IPS-20b (cell line): ENCODE measurements around the gene PARD6A.

Experiments
- H3K27ac ChIP-seq: one replicate; pipeline ENCODE4 v1.5.1; 2013; ENCODE audit warnings: low read length
- H3K27me3 ChIP-seq: 2 replicates; pipeline ENCODE4 v1.6.1; 2013; ENCODE audit warnings: mild to moderate bottlenecking, low read length, inconsistent platforms; ENCODE audit not compliant: insufficient read depth
- H3K36me3 ChIP-seq: 2 replicates; pipeline ENCODE4 v1.6.1; 2013; ENCODE audit warnings: low read depth, mild to moderate bottlenecking, inconsistent platforms, low read length, moderate library complexity; ENCODE audit not compliant: insufficient read depth
- H3K4me1 ChIP-seq: 2 replicates; pipeline ENCODE4 v1.6.1; 2013; ENCODE audit warnings: mild to moderate bottlenecking, control low read depth, inconsistent platforms, low read length, moderate library complexity; ENCODE audit not compliant: insufficient read depth
- H3K4me3 ChIP-seq: 2 replicates; pipeline ENCODE4 v1.5.1; 2013; ENCODE audit warnings: mild to moderate bottlenecking, low read length, inconsistent platforms
- H3K9ac ChIP-seq: 2 replicates; pipeline ENCODE4 v1.6.1; 2013; ENCODE audit warnings: low read depth, mild to moderate bottlenecking, inconsistent platforms, low read length, moderate library complexity
- H3K9me3 ChIP-seq: 2 replicates; pipeline ENCODE4 v1.6.1; 2013; ENCODE audit warnings: mild to moderate bottlenecking, low read depth, low read length, inconsistent platforms; ENCODE audit not compliant: insufficient read depth

The PARD6A gene

DNA sequence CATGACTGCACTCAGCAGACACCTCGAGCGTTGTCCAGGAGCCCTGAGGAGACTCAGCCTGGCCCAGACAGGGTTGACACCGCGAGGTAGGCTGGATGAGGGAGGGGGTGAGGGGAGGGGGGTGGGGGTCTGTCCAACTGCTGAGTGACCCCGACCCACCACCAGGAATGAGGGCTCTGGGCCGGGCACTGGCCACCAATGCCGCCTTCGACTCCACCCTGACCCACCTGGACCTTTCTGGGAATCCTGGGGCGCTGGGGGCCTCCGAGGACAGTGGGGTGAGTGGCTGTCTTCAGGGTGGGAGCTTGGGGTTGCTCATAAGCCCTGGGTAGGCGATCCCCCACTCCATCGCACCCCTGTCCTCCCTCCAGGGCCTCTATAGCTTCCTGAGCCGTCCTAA lies 13.1 kb upstream of the PARD6A start:
- no peak overlapping the region for H3K9ac ChIP-seq
- no peaks in the 10 kb centered on the region; the same call in 1 of the 2 replicates for H3K4me1 ChIP-seq
- H3K27ac ChIP-seq, result no peak overlapping the region
- no peaks in the 10 kb centered on the region for H3K9me3 ChIP-seq
- H3K36me3 ChIP-seq, result no peaks in the 10 kb centered on the region
- no peak overlapping the region for H3K4me3 ChIP-seq
- H3K27me3 ChIP-seq, result peaks cover 80% of the 10 kb centered on the region

DNA sequence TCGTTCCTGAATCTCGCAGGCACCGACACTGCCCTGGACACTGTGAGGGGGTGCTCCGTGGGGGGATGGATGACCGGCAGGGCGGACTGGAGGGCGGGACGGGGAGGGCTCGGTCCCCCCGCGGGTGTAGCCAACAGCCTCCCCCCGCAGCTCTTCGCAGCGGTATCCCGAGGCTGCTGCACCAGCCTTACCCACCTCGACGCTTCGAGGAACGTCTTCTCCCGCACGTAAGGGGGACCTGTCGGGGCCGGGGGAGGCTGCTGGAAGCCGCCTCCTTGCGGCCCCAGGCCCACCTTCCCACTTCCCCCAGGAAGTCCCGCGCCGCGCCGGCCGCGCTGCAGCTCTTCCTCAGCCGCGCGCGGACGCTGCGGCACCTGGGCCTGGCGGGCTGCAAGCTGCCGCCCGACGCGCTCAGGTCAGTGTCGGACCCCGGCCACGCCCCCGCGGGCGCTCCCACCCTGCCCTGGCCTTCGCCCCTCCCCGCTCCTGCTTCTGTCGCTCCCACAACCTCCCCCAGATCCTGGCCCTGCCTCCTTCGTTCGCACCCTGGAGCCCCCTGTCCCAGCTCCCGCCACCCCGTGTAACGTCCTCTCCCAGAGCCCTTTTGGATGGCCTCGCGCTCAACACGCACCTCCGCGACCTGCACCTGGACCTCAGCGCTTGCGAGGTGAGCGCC lies 12.5 kb upstream of the PARD6A start:
- Histone ChIP-seq H3K27me3 (peaks cover 82% of the 10 kb centered on the region), H3K9me3 (no peaks in the 10 kb centered on the region), H3K9ac (no peak overlapping the region), H3K36me3 (no peaks in the 10 kb centered on the region), H3K4me1 (no peaks in the 10 kb centered on the region; the same call in 1 of the 2 replicates), H3K27ac (no peak overlapping the region), H3K4me3 (no peak overlapping the region)

DNA sequence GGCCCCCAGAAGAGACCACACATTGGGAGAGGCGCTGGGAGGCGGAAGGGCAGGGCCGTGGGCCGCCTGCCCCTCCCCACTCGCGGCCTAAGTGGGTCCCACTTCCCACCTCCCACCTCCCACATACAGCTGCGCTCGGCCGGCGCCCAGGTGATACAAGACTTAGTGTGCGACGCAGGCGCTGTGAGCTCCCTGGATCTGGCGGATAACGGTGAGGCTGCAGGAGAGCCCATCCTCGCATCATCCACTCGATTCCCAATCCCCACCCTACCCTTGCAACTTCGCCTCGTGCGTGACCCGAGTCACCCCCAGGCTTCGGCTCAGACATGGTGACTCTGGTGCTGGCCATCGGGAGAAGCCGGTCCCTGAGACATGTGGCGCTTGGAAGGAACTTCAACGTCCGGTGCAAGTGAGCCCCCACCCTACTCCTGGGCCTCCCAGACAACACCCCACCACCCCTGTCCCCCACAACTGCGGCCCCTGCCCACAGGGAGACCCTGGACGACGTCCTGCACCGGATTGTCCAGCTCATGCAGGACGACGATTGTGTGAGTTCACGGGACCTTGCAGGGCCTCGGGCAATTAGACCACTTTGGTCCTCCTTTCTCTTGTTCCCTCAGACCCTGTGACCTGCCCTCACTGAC lies 11.9 kb upstream of the PARD6A start:
- peaks cover 86% of the 10 kb centered on the region for H3K27me3 ChIP-seq
- no peaks in the 10 kb centered on the region for H3K9me3 ChIP-seq
- no peak overlapping the region for H3K4me3 ChIP-seq
- no peaks in the 10 kb centered on the region; the same call in 1 of the 2 replicates for H3K4me1 ChIP-seq
- H3K27ac ChIP-seq, result no peak overlapping the region
- no peak overlapping the region for H3K9ac ChIP-seq
- H3K36me3 ChIP-seq, result no peaks in the 10 kb centered on the region

DNA sequence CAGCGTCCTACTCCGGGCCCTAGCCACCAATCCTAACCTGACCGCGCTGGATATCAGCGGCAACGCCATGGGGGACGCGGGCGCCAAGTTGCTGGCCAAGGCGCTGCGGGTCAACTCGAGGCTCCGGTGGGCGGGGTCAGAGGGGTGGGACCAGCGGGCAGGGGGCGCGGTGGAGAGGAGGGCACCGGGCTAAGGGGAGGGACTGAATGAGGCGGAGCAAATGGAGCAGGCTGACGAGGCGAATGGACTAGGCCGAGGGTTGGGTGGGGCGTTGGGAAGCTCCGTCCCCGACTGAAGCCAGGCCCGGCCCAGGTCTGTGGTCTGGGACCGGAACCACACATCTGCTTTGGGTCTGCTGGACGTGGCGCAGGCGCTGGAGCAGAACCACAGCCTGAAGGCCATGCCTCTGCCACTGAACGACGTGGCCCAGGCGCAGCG lies 11.2 kb upstream of the PARD6A start:
- Histone ChIP-seq H3K4me3 (no peak overlapping the region), H3K27me3 (peaks cover 86% of the 10 kb centered on the region), H3K4me1 (no peaks in the 10 kb centered on the region; the same call in 1 of the 2 replicates), H3K9ac (no peak overlapping the region), H3K27ac (no peak overlapping the region), H3K36me3 (no peaks in the 10 kb centered on the region), H3K9me3 (no peaks in the 10 kb centered on the region)

DNA sequence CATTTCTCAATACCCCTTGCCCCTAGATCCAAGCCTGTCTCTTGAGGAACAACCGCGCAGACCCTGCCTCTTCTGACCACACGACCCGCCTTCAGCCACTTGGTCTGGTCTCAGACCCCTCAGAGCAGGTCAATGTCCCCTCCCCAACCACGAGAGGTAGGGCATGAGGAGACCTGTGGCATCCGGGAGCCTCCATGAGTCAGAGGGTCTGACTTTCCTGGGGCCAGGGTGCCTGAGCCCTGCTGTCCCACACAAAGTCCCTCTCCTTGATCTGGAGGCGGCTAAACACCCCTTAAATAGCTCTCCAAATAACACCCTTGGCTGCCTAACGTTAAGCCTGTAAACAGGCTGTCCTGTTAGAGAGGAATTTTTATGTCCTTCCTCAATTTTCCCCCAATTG lies 10.7 kb upstream of the PARD6A start:
- H3K9me3 ChIP-seq, result no peaks in the 10 kb centered on the region
- H3K27ac ChIP-seq, result no peak overlapping the region
- H3K27me3 ChIP-seq, result peaks cover 90% of the 10 kb centered on the region
- H3K4me3 ChIP-seq, result no peak overlapping the region
- H3K9ac ChIP-seq, result no peak overlapping the region
- no peaks in the 10 kb centered on the region; the same call in 1 of the 2 replicates for H3K4me1 ChIP-seq
- H3K36me3 ChIP-seq, result no peaks in the 10 kb centered on the region

DNA sequence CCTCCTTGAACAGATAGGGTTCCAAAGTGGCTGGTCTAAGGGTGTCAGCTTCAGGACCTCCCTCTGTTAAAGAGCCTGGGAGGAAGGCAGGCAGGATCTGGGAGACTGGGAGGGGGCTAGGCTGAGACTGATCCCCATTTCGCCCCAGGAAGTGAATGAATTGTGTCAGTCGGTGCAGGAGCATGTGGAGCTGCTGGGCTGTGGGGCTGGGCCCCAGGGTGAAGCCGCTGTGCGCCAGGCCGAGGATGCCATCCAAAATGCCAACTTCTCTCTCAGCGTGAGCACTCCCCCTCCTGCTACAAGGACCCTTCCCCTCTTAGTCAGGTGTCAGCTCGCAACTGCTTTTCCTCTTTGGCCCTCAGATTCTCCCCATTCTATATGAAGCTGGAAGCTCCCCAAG lies 9.7 kb upstream of the PARD6A start:
- H3K4me3 ChIP-seq, result no peak overlapping the region
- H3K4me1 ChIP-seq, result no peaks in the 10 kb centered on the region
- peaks cover 84% of the 10 kb centered on the region for H3K27me3 ChIP-seq
- H3K9me3 ChIP-seq, result no peaks in the 10 kb centered on the region
- H3K36me3 ChIP-seq, result no peaks in the 10 kb centered on the region
- H3K9ac ChIP-seq, result no peak overlapping the region
- no peak overlapping the region for H3K27ac ChIP-seq

DNA sequence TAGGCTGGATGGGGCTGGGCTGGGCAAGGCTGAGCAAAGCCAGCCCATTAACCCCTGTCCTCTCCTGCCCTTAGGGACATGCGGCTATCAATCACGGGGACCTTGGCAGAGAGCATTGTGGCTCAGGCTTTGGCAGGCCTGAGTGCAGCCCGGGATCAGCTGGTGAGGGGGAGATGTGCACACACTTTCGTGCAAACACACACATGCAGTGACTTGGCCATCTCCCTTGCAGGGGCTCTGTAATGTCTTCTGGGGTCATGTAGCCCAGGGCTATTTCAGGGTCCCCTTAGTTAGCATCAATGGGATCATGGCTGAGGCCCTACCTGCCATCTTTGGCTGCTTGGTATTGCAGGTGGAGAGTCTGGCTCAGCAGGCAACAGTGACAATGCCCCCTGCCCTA lies 8.9 kb upstream of the PARD6A start:
- Histone ChIP-seq H3K27me3 (peaks cover 76% of the 10 kb centered on the region), H3K27ac (no peak overlapping the region), H3K36me3 (no peaks in the 10 kb centered on the region), H3K4me3 (no peak overlapping the region), H3K4me1 (no peaks in the 10 kb centered on the region), H3K9me3 (no peaks in the 10 kb centered on the region), H3K9ac (no peak overlapping the region)

DNA sequence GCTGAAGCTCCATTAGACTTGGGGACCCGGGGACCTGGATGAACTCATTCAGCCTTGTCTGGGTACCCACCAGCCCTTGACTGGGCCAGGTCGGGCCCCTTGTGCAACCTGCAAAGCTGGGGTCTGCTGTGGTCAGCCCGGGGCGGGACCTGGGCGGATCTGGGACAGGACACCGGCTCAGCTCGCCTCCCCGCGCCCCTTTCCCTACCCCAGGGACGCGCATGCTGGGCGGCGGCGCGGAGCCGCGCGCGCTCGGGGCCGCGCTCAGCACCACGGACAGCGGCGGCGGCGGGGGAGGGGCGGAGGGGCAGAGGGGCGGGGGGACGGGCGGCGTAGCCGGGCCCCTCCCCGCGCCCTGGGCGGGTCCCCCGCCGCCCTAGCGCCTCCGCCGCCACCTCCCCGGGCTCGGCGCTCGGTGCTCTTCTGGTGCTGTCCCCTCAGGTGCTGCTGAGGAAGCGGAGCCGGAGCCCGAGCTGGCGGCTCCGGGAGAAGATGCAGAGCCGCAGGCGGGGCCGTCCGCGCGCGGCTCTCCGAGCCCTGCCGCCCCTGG lies 8.1 kb upstream of the PARD6A start:
- no peak overlapping the region for H3K27ac ChIP-seq
- H3K9me3 ChIP-seq, result no peaks in the 10 kb centered on the region
- H3K9ac ChIP-seq, result no peak overlapping the region
- H3K27me3 ChIP-seq, result peaks cover 69% of the 10 kb centered on the region
- peak overlapping the region; percentile 60; the same call in 1 of the 2 replicates for H3K4me3 ChIP-seq
- H3K4me1 ChIP-seq, result no peaks in the 10 kb centered on the region
- 0 out of 2 replicates have a peak, but pooled peaks cover 2% of the 10 kb centered on the region for H3K36me3 ChIP-seq

DNA sequence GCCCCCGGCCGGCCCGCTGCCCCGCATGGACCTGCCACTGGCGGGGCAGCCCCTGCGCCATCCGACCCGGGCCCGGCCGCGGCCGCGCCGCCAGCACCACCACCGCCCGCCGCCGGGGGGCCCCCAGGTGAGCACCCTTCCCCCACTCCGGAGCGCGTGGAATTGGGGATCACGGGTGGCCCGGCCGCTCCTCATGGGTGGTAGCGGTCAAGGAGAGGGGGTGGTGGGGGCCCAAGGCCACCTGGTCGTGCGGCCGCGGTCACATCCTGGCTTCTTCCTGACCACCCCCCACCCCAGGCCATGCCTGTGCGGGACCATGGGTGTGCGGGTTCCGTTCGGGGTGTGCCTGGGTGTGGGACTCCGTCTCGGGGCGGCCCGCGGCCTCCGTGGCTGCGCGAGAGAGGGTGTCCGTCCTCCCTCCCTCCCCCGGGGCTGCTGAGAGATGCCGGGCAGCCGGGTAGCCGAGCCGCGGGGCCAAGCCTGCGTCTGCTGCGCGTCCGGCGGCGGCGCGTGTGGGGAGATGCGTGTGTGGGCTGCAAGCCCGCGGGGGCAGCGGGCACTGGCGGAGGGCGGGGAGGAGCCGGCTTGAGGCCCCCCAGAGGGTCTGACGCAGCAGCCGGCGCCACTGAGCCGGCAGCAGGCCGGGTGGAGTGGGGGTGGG lies 7.5 kb upstream of the PARD6A start:
- Histone ChIP-seq H3K36me3 (peaks cover 8% of the 10 kb centered on the region; the same call in 1 of the 2 replicates), H3K4me3 (peak overlapping the region; percentile 60), H3K9ac (no peak overlapping the region), H3K27ac (no peak overlapping the region), H3K27me3 (peaks cover 63% of the 10 kb centered on the region), H3K9me3 (no peaks in the 10 kb centered on the region), H3K4me1 (no peaks in the 10 kb centered on the region)

DNA sequence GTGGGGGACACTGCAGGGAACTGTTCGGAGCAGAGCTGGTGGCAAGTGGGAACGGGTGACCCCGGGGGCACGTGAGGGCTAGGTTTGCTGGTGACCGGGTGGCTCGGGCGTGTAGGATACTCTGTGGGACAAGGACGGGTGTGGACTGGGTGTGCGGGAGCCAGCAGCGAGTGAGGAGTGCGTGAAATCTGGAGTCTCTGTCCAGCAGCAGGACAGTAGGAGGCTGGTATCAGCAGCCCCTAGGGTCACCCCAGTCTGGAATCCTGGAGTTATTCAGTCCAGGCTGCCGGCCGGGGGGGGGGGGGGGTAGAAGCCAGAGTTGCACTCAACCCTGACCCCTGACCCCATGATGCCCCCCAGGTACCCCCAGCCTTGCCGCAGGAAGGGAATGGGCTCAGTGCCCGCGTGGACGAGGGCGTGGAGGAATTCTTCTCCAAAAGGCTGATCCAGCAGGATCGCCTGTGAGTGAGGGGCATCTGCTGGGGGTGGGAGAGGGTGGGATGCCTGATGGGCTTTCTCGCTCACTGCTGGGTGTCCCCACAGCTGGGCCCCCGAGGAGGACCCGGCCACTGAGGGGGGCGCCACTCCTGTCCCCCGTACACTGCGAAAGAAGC lies 6.9 kb upstream of the PARD6A start:
- Histone ChIP-seq H3K27ac (no peak overlapping the region), H3K27me3 (peaks cover 59% of the 10 kb centered on the region), H3K4me1 (no peaks in the 10 kb centered on the region), H3K36me3 (peaks cover 12% of the 10 kb centered on the region; the same call in 1 of the 2 replicates), H3K9ac (no peak overlapping the region), H3K4me3 (peak overlapping the region; percentile 60; the same call in 1 of the 2 replicates), H3K9me3 (no peaks in the 10 kb centered on the region)

DNA sequence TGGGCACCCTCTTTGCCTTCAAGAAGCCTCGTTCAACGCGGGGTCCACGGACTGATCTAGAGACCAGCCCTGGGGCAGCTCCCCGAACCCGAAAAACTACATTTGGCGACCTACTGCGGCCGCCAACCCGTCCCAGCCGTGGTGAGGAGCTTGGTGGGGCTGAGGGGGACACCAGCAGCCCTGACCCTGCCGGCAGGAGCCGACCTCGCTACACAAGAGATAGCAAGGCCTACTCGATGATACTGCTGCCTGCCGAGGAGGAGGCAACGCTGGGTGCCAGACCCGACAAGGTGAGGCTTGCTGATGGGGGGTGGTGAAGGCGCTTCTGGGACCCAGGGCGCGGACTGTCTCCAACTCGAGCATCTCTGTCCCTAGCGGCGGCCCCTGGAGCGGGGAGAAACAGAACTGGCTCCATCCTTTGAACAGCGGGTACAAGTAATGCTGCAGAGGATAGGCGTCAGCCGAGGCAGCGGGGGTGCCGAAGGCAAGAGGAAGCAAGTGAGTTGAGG lies 6.3 kb upstream of the PARD6A start:
- Histone ChIP-seq H3K36me3 (peaks cover 12% of the 10 kb centered on the region; the same call in 1 of the 2 replicates), H3K9me3 (no peaks in the 10 kb centered on the region), H3K9ac (no peak overlapping the region), H3K4me3 (no peak overlapping the region), H3K27ac (no peak overlapping the region), H3K27me3 (peaks cover 59% of the 10 kb centered on the region), H3K4me1 (peaks cover 5% of the 10 kb centered on the region; the same call in 1 of the 2 replicates)
